Nephron progenitor cell (in vitro differentiated cells): ENCODE measurements around the gene OTOGL.

ENCODE experiments used
- DNase-seq: peaks from one replicate; pipeline ENCODE4 v3.0.0; 2021
- H3K27ac Mint-ChIP-seq: 2 replicates; pipeline ENCODE4 v1.8.0; 2021; ENCODE audit warnings: mild to moderate bottlenecking, moderate library complexity, mixed read lengths
- H3K27me3 Mint-ChIP-seq: 2 replicates; pipeline ENCODE4 v1.8.0; 2021; ENCODE audit warnings: mild to moderate bottlenecking, low read depth, mixed read lengths; ENCODE audit not compliant: poor library complexity
- H3K36me3 Mint-ChIP-seq: 2 replicates; pipeline ENCODE4 v1.8.0; 2021; ENCODE audit warnings: low read depth, mixed read lengths
- H3K4me1 Mint-ChIP-seq: 2 replicates; pipeline ENCODE4 v1.8.0; 2021; ENCODE audit warnings: mixed read lengths
- H3K4me3 Mint-ChIP-seq: 2 replicates; pipeline ENCODE4 v1.8.0; 2021; ENCODE audit warnings: mild to moderate bottlenecking, moderate library complexity, mixed read lengths
- H3K9me3 Mint-ChIP-seq: 2 replicates; pipeline ENCODE4 v1.8.0; 2021; ENCODE audit warnings: mild to moderate bottlenecking, moderate library complexity, mixed read lengths
- CTCF ChIP-seq: fragments of 200-600 bp; sonication (generic); IDR thresholded peaks from 2 replicates; pipeline ENCODE4 v1.5.0; 2021; ENCODE audit warnings: antibody characterized with exemption

The OTOGL gene

GRCh38 chr12:80373666-80374065 is 274.3 kb downstream of the OTOGL start:
- no peak for TF ChIP-seq CTCF
- no peak for DNase-seq
- Mint-ChIP-seq H3K27me3 (no peaks in the 10 kb centered on the region), H3K9me3 (no peaks in the 10 kb centered on the region), H3K27ac (no peak overlapping the region), H3K4me1 (no peaks in the 10 kb centered on the region), H3K4me3 (no peak overlapping the region), H3K36me3 (no peaks in the 10 kb centered on the region)

- no peaks in the 10 kb centered on the region for H3K9me3 Mint-ChIP-seq
- H3K27me3 Mint-ChIP-seq, result no peaks in the 10 kb centered on the region
- TF ChIP-seq CTCF, result no peak
- no peak overlapping the region for H3K4me3 Mint-ChIP-seq
- no peaks in the 10 kb centered on the region for H3K36me3 Mint-ChIP-seq
- H3K4me1 Mint-ChIP-seq, result no peaks in the 10 kb centered on the region
- no peak for DNase-seq
- no peak overlapping the region for H3K27ac Mint-ChIP-seq
Observed at GRCh38 chr12:80374615-80375014, 275.3 kb downstream of the OTOGL start.

GRCh38 chr12:80377140-80377794 is 277.9 kb downstream of the OTOGL start:
- H3K9me3 Mint-ChIP-seq, result no peaks in the 10 kb centered on the region
- H3K4me1 Mint-ChIP-seq, result no peaks in the 10 kb centered on the region

GRCh38 chr12:80381121-80381520 is 281.8 kb downstream of the OTOGL start:
- no peaks in the 10 kb centered on the region for H3K27me3 Mint-ChIP-seq
- H3K9me3 Mint-ChIP-seq, result no peaks in the 10 kb centered on the region
- no peak for TF ChIP-seq CTCF
- DNase-seq, result no peak
- no peaks in the 10 kb centered on the region for H3K36me3 Mint-ChIP-seq
- no peak overlapping the region for H3K4me3 Mint-ChIP-seq
- no peak overlapping the region for H3K27ac Mint-ChIP-seq
- no peaks in the 10 kb centered on the region for H3K4me1 Mint-ChIP-seq

More at GRCh38 chr12:80377140-80377794, 277.9 kb downstream of the OTOGL start:
- Mint-ChIP-seq H3K4me3 (no peak overlapping the region), H3K27ac (no peak overlapping the region), H3K27me3 (no peaks in the 10 kb centered on the region), H3K36me3 (no peaks in the 10 kb centered on the region)
- no peak for DNase-seq
- TF ChIP-seq CTCF, result no peak

- Mint-ChIP-seq H3K4me1 (no peaks in the 10 kb centered on the region), H3K9me3 (no peaks in the 10 kb centered on the region), H3K36me3 (no peaks in the 10 kb centered on the region), H3K27me3 (no peaks in the 10 kb centered on the region), H3K4me3 (no peak overlapping the region), H3K27ac (no peak overlapping the region)
- no peak for TF ChIP-seq CTCF
- no peak for DNase-seq
Observed at GRCh38 chr12:80382254-80382653, 282.9 kb downstream of the OTOGL start.

- Mint-ChIP-seq H3K27me3 (peaks cover 6% of the 10 kb centered on the region), H3K9me3 (no peaks in the 10 kb centered on the region), H3K36me3 (no peaks in the 10 kb centered on the region), H3K4me3 (no peak overlapping the region), H3K27ac (no peak overlapping the region), H3K4me1 (peaks cover 5% of the 10 kb centered on the region)
- TF ChIP-seq CTCF, result no peak
- no peak for DNase-seq
Observed at GRCh38 chr12:80400571-80400991, 301.2 kb downstream of the OTOGL start.
